ENCODE results near the gene MC1R.

DNA sequence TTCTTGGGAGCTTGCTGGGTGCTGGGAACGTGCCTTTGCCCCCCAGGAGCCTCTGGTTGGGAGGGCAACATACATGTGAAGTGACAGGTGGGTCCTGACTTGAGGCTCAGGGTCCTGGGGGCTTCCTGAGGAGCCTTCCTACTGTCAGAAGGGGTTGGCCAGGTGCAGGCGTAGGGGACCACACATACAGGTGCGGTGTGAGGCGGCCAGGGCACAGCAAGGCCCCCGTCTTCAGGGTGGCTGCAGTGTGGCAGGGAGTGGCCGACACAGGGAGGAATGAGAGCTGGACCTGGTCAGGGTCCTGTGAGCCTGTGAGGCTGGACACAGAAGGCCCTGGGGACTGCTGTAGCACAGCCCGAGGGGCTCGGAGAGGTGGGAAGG lies 34.6 kb upstream of the MC1R start:
- TF ChIP-seq, protein P1, sequence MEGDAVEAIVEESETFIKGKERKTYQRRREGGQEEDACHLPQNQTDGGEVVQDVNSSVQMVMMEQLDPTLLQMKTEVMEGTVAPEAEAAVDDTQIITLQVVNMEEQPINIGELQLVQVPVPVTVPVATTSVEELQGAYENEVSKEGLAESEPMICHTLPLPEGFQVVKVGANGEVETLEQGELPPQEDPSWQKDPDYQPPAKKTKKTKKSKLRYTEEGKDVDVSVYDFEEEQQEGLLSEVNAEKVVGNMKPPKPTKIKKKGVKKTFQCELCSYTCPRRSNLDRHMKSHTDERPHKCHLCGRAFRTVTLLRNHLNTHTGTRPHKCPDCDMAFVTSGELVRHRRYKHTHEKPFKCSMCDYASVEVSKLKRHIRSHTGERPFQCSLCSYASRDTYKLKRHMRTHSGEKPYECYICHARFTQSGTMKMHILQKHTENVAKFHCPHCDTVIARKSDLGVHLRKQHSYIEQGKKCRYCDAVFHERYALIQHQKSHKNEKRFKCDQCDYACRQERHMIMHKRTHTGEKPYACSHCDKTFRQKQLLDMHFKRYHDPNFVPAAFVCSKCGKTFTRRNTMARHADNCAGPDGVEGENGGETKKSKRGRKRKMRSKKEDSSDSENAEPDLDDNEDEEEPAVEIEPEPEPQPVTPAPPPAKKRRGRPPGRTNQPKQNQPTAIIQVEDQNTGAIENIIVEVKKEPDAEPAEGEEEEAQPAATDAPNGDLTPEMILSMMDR (IDR thresholded peaks at IDR 0.05), result no peak
- TF ChIP-seq POLR2A (IDR thresholded peaks at IDR 0.05) (no peak), EP300 (IDR thresholded peaks at IDR 0.05) (no peak), POLR2AphosphoS5 (IDR thresholded peaks at IDR 0.05) (no peak)

All from stomach (tissue), 4 donors.